Activated B cell treated with CpG ODN at 0.5 μM for 24 hours (primary cell): ENCODE results near the gene AIM2. TPM values are rescaled to one million over a fixed set of nuclear protein-coding genes. Genes with fewer than 3 reads are reported as not detected.
"Not testable (repeated sequence)": the region's sequence is repeated elsewhere in the genome, so short reads cannot be mapped to it uniquely, and the experiment has no call there.

Experiments
- ATAC-seq: fragments of 200-7000 bp; cut with Tn5 transposase; one replicate; pipeline ENCODE4 v1.10.0; 2021; ENCODE audit warnings: low read depth, mild to moderate bottlenecking, moderate library complexity
- CTCF ChIA-PET: fragments of 350-600 bp; sonication (Branson Sonifier 250); formaldehyde crosslinking; loops from one replicate; lab custom pipeline; 2021; ENCODE audit warnings: antibody characterized with exemption; lab: Charles Lee
- POLR2A ChIA-PET: fragments of 350-600 bp; sonication (Branson Sonifier 250); formaldehyde crosslinking; loops from one replicate; lab custom pipeline; 2021; ENCODE audit warnings: antibody characterized with exemption; lab: Charles Lee
- DNase-seq: peaks from one replicate; pipeline ENCODE4 v3.0.0; 2022
- H3K27ac Mint-ChIP-seq: one replicate; pipeline ENCODE4 v1.8.0; 2020; ENCODE audit warnings: mixed read lengths
- H3K27me3 Mint-ChIP-seq: one replicate; pipeline ENCODE4 v1.8.0; 2021; ENCODE audit warnings: mixed read lengths
- H3K36me3 Mint-ChIP-seq: one replicate; pipeline ENCODE4 v1.8.0; 2021; ENCODE audit warnings: low read depth, mixed read lengths
- H3K4me1 Mint-ChIP-seq: one replicate; pipeline ENCODE4 v1.8.0; 2021; ENCODE audit warnings: mixed read lengths
- H3K4me3 Mint-ChIP-seq: one replicate; pipeline ENCODE4 v1.8.0; 2020; ENCODE audit warnings: mild to moderate bottlenecking, mixed read lengths
- H3K9me3 Mint-ChIP-seq: one replicate; pipeline ENCODE4 v1.8.0; 2020; ENCODE audit warnings: mixed read lengths
- CTCF ChIP-seq: fragments of 200-600 bp; IDR thresholded peaks from one replicate; pipeline ENCODE4 v1.8.0; 2022; ENCODE audit warnings: antibody characterized with exemption, mild to moderate bottlenecking
- intact Hi-C: fragments of 100-400 bp; cut with micrococcal nuclease; formaldehyde crosslinking; loops from one replicate; pipeline ENCODE4 v1.15.1; 2024
- total RNA-seq: library from RNA; stranded (reverse); gene quantifications from 2 replicates; pipeline ENCODE4 v1.2.3, GENCODE V29; 2022

The AIM2 gene
- total RNA-seq, 1 donor from 2014 or later: 53.3 TPM

GRCh38 chr1:159058751-159059150 is 17.8 kb downstream of the AIM2 start:
- CTCF ChIA-PET: interaction anchor here (8.6 kb wide), 1 partner anchor 12 kb away, joined by 124 read pairs; no protein-coding TSS in a partner anchor

GRCh38 chr1:159056069-159056698 is 20.4 kb downstream of the AIM2 start:
- Mint-ChIP-seq H3K4me1 (peaks cover 89% of the 10 kb centered on the region), H3K36me3 (peaks cover 92% of the 10 kb centered on the region), H3K27ac (peak overlapping the region; percentile 84), H3K9me3 (no peaks in the 10 kb centered on the region), H3K27me3 (no peaks in the 10 kb centered on the region), H3K4me3 (no peak overlapping the region)
- intact Hi-C loops: no loop called here
- ChIA-PET CTCF (interaction anchor here (0.7 to 8.6 kb wide), 5 partner anchors 10 to 46 kb away, joined by 3 to 124 read pairs (median 4); partner anchors contain the start of genes AIM2 and IFI16), POLR2A (interaction anchor here (0.7 to 8.4 kb wide), 8 partner anchors 8 to 46 kb away, joined by 3 to 92 read pairs (median 4); partner anchors contain the start of genes AIM2 and IFI16)
- ATAC-seq (no peak), DNase-seq (no peak)
- no peak for TF ChIP-seq CTCF

More at GRCh38 chr1:159058751-159059150, 17.8 kb downstream of the AIM2 start:
- Mint-ChIP-seq H3K27me3 (no peaks in the 10 kb centered on the region), H3K27ac (peak overlapping the region; percentile 84), H3K4me1 (peaks cover 87% of the 10 kb centered on the region), H3K9me3 (no peaks in the 10 kb centered on the region), H3K36me3 (peaks cover 89% of the 10 kb centered on the region), H3K4me3 (no peak overlapping the region)
- intact Hi-C loops: loop anchor here (1.0 kb wide), 1 partner anchor 9 kb away; no protein-coding TSS in a partner anchor
- POLR2A ChIA-PET: interaction anchor here (1.0 to 8.4 kb wide), 3 partner anchors 9 to 49 kb away, joined by 3 to 92 read pairs (median 5); partner anchors contain the start of genes AIM2 and IFI16
- no peak for DNase-seq
- no peak for TF ChIP-seq CTCF
- ATAC-seq: no peak

GRCh38 chr1:159055181-159055641 is 21.4 kb downstream of the AIM2 start:
- POLR2A ChIA-PET: interaction anchor here (1.0 to 8.4 kb wide), 7 partner anchors 9 to 46 kb away, joined by 3 to 92 read pairs (median 5); partner anchors contain the start of genes AIM2 and IFI16
- no peaks in the 10 kb centered on the region for H3K27me3 Mint-ChIP-seq
- DNase-seq (no peak), ATAC-seq (peak; percentile 86)
- TF ChIP-seq CTCF: no peak
- CTCF ChIA-PET: interaction anchor here (0.8 to 8.6 kb wide), 5 partner anchors 11 to 34 kb away, joined by 3 to 124 read pairs (median 4); partner anchors contain the start of gene AIM2
- peak overlapping the region; percentile 60 for H3K4me3 Mint-ChIP-seq
- peaks cover 85% of the 10 kb centered on the region for H3K4me1 Mint-ChIP-seq
- H3K27ac Mint-ChIP-seq: peak overlapping the region; percentile 84
- intact Hi-C loops: loop anchor here (1.0 kb wide), 2 partner anchors 13 to 17 kb away; no protein-coding TSS in a partner anchor
- peaks cover 95% of the 10 kb centered on the region for H3K36me3 Mint-ChIP-seq
- no peaks in the 10 kb centered on the region for H3K9me3 Mint-ChIP-seq

- ATAC-seq (no peak), DNase-seq (no peak)
- CTCF ChIA-PET: interaction anchor here (0.9 to 8.6 kb wide), 4 partner anchors 16 to 78 kb away, joined by 3 to 124 read pairs (median 6); partner anchors contain the start of gene AIM2
- Mint-ChIP-seq H3K4me1 (peaks cover 80% of the 10 kb centered on the region), H3K27me3 (no peaks in the 10 kb centered on the region), H3K36me3 (peaks cover 97% of the 10 kb centered on the region), H3K9me3 (no peaks in the 10 kb centered on the region), H3K4me3 (no peak overlapping the region), H3K27ac (peak overlapping the region; percentile 84)
- TF ChIP-seq CTCF: no peak
- POLR2A ChIA-PET: interaction anchor here (1.0 to 8.4 kb wide), 3 partner anchors 14 to 23 kb away, joined by 3 to 92 read pairs (median 10); partner anchors contain the start of gene AIM2
- intact Hi-C loops: loop anchor here (5.0 kb wide), 1 partner anchor 37 kb away; no protein-coding TSS in a partner anchor
Measured at GRCh38 chr1:159054427-159054826, 22.1 kb downstream of the AIM2 start.

- DNase-seq (no peak), ATAC-seq (no peak)
- Mint-ChIP-seq H3K4me1 (peaks cover 56% of the 10 kb centered on the region), H3K36me3 (peaks cover 89% of the 10 kb centered on the region), H3K9me3 (no peaks in the 10 kb centered on the region), H3K27me3 (no peaks in the 10 kb centered on the region), H3K27ac (peak overlapping the region; percentile 77), H3K4me3 (no peak overlapping the region)
- CTCF ChIA-PET: interaction anchor here (8.6 kb wide), 1 partner anchor 19 kb away, joined by 124 read pairs; no protein-coding TSS in a partner anchor
- POLR2A ChIA-PET: no interaction called here
- intact Hi-C loops: loop anchor here (5.0 kb wide), 1 partner anchor 34 kb away; no protein-coding TSS in a partner anchor
- TF ChIP-seq CTCF: no peak
Measured at GRCh38 chr1:159051436-159051835, 25.1 kb downstream of the AIM2 start.

- peaks cover 12% of the 10 kb centered on the region for H3K4me1 Mint-ChIP-seq
- POLR2A ChIA-PET, DNase-seq, ATAC-seq, H3K9me3 Mint-ChIP-seq, H3K4me3 Mint-ChIP-seq, intact Hi-C loops, H3K27me3 Mint-ChIP-seq: not testable (repeated sequence)
- H3K27ac Mint-ChIP-seq: peak overlapping the region; percentile 75
- CTCF ChIA-PET: interaction anchor here (1.0 kb wide), 1 partner anchor 17 kb away, joined by 3 read pairs; no protein-coding TSS in a partner anchor
- H3K36me3 Mint-ChIP-seq: peaks cover 82% of the 10 kb centered on the region
Measured at GRCh38 chr1:159046486-159046885, 30.1 kb downstream of the AIM2 start.
